Endothelial cell of umbilical vein (primary cell): ENCODE data around the gene PDE8B.

Source experiments
- CTCF ChIP-seq, 2 donors: IDR thresholded peaks; 1 replicate in 1 of 2; 2 replicates in 1 of 2; pipeline ENCODE4 v1.5.1; 2011; ENCODE audit warnings: low read length in 2 of 2, mild to moderate bottlenecking in 2 of 2, moderate library complexity in 2 of 2, control low read depth in 1 of 2, inconsistent platforms in 1 of 2, low read depth in 1 of 2; ENCODE audit not compliant: insufficient read depth in 1 of 2; ENCODE audit errors: extremely low read depth in 1 of 2
- EZH2 ChIP-seq: IDR thresholded peaks from 2 replicates; pipeline ENCODE4 v1.6.1; 2012; ENCODE audit warnings: borderline replicate concordance, low read depth, mild to moderate bottlenecking, moderate library complexity, low read length, inconsistent platforms; ENCODE audit not compliant: severe bottlenecking
- FOS ChIP-seq: IDR thresholded peaks from 2 replicates; pipeline ENCODE4 v1.6.1; 2011; ENCODE audit warnings: mild to moderate bottlenecking, low read length, moderate library complexity, borderline replicate concordance; ENCODE audit not compliant: insufficient read depth
- JUN ChIP-seq: IDR thresholded peaks from 2 replicates; pipeline ENCODE4 v1.6.1; 2011; ENCODE audit warnings: borderline replicate concordance, low read depth; ENCODE audit not compliant: insufficient read length, insufficient read depth
- MYC ChIP-seq: IDR thresholded peaks from one replicate; pipeline ENCODE4 v1.6.1; 2011; ENCODE audit warnings: mild to moderate bottlenecking, low read depth, low read length
- POLR2A ChIP-seq: IDR thresholded peaks from 2 replicates; pipeline ENCODE4 v1.6.1; 2012; ENCODE audit warnings: low read depth, mild to moderate bottlenecking, control low read depth, low read length
- POLR2AphosphoS5 ChIP-seq: IDR thresholded peaks from 2 replicates; pipeline ENCODE4 v1.6.1; 2012; ENCODE audit warnings: low read depth, mild to moderate bottlenecking, control low read depth, low read length, moderate library complexity; ENCODE audit not compliant: insufficient read depth

- TF ChIP-seq CTCF (IDR thresholded peaks at IDR 0.05; ENCODE audit: extremely low read depth in 1 of 2, insufficient read depth in 1 of 2, low read depth in 1 of 2, low read length in 2 of 2) (no peak), POLR2A (no peak), POLR2AphosphoS5 (no peak), JUN (no peak), EZH2 (no peak), MYC (no peak), FOS (no peak)
Observed at GRCh38 chr5:77413049-77413448, 202.6 kb downstream of the PDE8B start.
